ENCODE measurements around the gene JUN. TPM values are rescaled to one million over a fixed set of nuclear protein-coding genes. Genes with fewer than 3 reads are reported as not detected.
"Not testable (repeated sequence)": the region's sequence is repeated elsewhere in the genome, so short reads cannot be mapped to it uniquely, and the experiment has no call there.

JUN gene
- total and polyA plus RNA-seq, 3 experiments from 2014 or later: 25.5 to 163 (median 27.7) TPM

DNA sequence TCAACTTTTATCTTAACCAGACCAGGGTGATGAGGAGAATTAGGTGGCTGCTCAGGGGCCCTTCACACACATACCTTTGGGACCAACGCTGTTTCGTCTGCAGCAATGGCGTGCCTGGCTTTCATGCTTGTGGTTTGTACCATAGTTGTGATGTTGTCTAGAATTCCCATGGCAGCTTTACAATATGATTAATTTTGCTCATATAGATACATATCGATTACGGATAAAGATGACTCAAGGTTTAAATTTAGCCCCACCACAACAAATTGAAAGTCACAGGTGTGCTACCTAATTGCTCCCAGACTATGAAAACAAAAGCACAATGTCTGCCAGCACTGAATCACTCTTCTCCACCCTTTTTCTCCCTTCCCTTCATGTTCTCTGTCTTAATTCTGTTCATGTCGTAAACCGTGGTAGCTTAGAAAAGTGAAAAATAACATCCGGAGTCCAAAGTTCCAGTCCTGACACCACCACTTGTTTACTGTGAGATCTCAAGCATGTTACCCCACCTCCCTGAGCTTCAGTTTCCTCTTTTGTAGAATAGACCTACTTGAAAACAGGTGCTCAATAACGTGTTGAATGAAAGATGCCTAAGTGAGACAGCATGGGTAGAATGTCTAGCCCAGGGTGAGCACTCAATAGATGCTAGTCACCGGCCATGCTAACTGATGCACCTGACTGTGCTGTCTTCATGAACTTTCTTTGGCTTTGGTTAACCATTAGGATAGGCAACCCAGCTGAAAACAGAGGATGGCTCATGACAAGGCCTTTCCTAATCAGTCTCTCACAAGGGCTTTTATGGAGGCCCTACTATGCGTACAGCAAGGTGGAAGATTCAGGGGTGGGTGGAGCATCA lies 22.1 kb upstream of the JUN start:
- peaks cover 1 to 19% (median 16%) of the 10 kb centered on the region in 3 donors for H3K4me1 Mint-ChIP-seq

DNA sequence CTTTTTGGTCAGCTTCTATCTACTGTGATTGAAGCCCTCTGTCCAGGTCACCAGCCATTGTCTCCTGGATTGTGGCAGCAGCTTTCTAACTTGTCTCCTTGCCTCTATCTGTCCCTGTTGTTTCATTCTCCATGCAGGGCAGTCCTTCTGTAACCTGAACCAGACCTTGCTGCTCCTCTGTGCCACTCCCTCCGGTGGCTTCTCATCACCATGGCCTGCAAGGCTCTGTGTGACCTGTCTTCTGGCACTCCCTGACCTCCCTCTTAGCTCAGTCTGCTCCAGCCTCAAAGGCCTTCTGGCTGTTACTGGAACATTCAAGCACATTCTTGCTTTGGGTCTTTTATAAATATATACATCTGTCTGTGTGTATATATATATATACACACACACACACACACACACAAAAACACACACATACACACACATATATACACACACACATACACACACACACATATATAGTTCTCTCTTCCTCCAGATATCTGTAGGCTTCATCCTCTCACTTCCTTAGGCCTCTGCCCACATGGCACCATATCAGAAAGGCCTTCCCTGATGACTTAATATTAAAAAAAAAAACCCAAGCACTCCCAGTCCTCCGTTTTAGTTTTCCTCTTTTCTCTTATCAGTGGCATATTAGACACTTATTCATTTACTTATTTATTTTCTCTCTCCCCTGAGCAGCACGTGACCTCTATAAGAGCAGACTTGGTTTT lies 21.2 kb upstream of the JUN start:
- Histone ChIP-seq H3K27me3 (ENCODE audit: insufficient read depth, low read length, poor library complexity, severe bottlenecking) (no peaks in the 10 kb centered on the region), H3K27ac (ENCODE audit: low read depth, low read length) (no peak overlapping the region), H3K36me3 (ENCODE audit: insufficient read depth, low read length) (no peaks in the 10 kb centered on the region), H3K4me3 (ENCODE audit: low read length) (no peak overlapping the region), H3K9me3 (ENCODE audit: low read length) (no peaks in the 10 kb centered on the region), H3K4me1 (ENCODE audit: insufficient read depth, low read length) (no peaks in the 10 kb centered on the region)
- POLR2A ChIA-PET: no interaction called here
- Mint-ChIP-seq H3K27me3 (no peaks in the 10 kb centered on the region), H3K36me3 (peaks cover 13 to 15% (median 14%) of the 10 kb centered on the region in 3 donors), H3K27ac (peak overlapping the region in 4 of 8 donors; percentile 5 to 66 (median 26)), H3K4me1 (peaks cover 2 to 17% (median 14%) of the 10 kb centered on the region in 3 donors), H3K4me3 (no peak overlapping the region), H3K9me3 (no peaks in the 10 kb centered on the region)
- CTCF ChIA-PET: no interaction called here
- DNase-seq: no peak

More for the DNA sequence above, 22.1 kb upstream of the JUN start:
- H3K9me3 Mint-ChIP-seq: no peaks in the 10 kb centered on the region
- no peaks in the 10 kb centered on the region for H3K36me3 ChIP-seq (ENCODE audit: insufficient read depth, low read length)
- DNase-seq: no peak
- H3K27me3 ChIP-seq (ENCODE audit: insufficient read depth, low read length, poor library complexity, severe bottlenecking): no peaks in the 10 kb centered on the region
- H3K27ac ChIP-seq (ENCODE audit: low read depth, low read length): no peak overlapping the region
- POLR2A ChIA-PET: no interaction called here
- peaks cover 13 to 15% (median 14%) of the 10 kb centered on the region in 3 donors for H3K36me3 Mint-ChIP-seq
- peak overlapping the region in 4 of 8 donors; percentile 45 to 90 (median 73) for H3K27ac Mint-ChIP-seq
- no peak overlapping the region for H3K4me3 Mint-ChIP-seq
- H3K9me3 ChIP-seq (ENCODE audit: low read length): no peaks in the 10 kb centered on the region
- H3K27me3 Mint-ChIP-seq: no peaks in the 10 kb centered on the region
- no peaks in the 10 kb centered on the region for H3K4me1 ChIP-seq (ENCODE audit: insufficient read depth, low read length)
- CTCF ChIA-PET: no interaction called here
- no peak overlapping the region for H3K4me3 ChIP-seq (ENCODE audit: low read length)

DNA sequence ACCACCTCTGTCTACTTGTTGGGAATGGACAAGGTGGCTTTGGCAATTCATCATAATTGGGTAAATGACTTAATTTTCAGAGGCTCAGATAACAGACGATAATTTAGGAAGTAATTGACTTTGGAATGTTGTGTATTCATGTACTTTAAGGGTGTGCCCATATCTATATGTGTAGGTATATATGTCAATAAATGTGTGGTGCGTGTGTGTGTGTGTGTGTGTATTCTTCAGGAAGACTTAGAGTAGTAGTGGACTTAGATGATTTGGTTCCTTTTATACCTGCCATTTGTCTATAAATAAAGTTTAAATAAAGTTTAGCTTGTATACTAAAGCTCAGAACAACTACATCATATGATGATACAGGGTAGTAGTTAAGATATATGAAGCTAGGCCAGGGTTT lies 20.0 kb upstream of the JUN start:
- Mint-ChIP-seq H3K36me3 (peaks cover 12 to 16% (median 13%) of the 10 kb centered on the region in 3 donors), H3K27me3 (no peaks in the 10 kb centered on the region), H3K4me3 (no peak overlapping the region), H3K4me1 (peaks cover 3 to 9% (median 5%) of the 10 kb centered on the region in 3 donors), H3K27ac (peak overlapping the region in 1 of 8 donors; percentile 30), H3K9me3 (no peaks in the 10 kb centered on the region)
- no peaks in the 10 kb centered on the region for H3K36me3 ChIP-seq (ENCODE audit: insufficient read depth, low read length)
- H3K27me3 ChIP-seq (ENCODE audit: insufficient read depth, low read length, poor library complexity, severe bottlenecking): no peaks in the 10 kb centered on the region
- DNase-seq: no peak
- H3K27ac ChIP-seq (ENCODE audit: low read depth, low read length): no peak overlapping the region
- no peak overlapping the region for H3K4me3 ChIP-seq (ENCODE audit: low read length)
- ChIA-PET CTCF (no interaction called here), POLR2A (no interaction called here)
- no peaks in the 10 kb centered on the region for H3K9me3 ChIP-seq (ENCODE audit: low read length)
- no peaks in the 10 kb centered on the region for H3K4me1 ChIP-seq (ENCODE audit: insufficient read depth, low read length)

DNA sequence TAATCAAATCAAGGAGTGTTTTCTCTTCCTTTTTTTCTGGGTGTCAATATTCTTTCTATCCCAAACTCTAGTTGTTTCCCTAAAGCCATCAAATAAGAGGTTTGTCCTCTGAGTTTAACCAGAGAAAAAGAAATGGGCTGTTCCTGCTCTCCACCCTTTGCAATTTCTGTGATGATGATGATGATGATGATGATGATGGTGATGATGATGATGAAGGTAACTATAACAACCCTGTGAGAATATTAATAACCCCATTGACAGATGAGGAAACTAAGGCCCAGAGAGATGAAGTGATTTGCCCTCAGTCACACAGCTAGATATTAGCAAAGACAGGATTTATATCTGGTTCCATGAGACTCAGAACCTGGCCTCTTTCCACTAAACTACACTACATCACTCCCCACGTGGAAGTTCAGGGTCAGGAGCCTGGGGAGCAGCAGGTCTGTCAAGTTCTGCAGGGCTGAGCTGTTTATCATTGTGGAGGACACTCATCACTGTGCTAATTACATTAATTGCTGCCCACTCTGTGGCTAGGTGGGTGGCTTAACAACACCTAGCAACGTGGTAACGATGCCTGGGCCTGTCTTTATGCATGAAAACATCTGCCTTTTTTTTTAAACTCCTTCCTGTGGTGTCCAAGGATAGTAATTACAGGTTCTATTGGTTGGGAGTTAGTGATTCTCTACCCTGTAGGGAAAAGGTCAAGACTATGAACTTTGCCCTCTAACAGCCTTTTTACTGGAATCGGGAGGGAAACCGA lies 19.0 kb upstream of the JUN start:
- H3K27ac Mint-ChIP-seq: peak overlapping the region in 2 of 8 donors; percentile 25
- Histone ChIP-seq H3K9me3 (ENCODE audit: low read length) (no peaks in the 10 kb centered on the region), H3K27ac (ENCODE audit: low read depth, low read length) (no peak overlapping the region), H3K27me3 (ENCODE audit: insufficient read depth, low read length, poor library complexity, severe bottlenecking) (no peaks in the 10 kb centered on the region), H3K36me3 (ENCODE audit: insufficient read depth, low read length) (no peaks in the 10 kb centered on the region), H3K4me1 (ENCODE audit: insufficient read depth, low read length) (no peaks in the 10 kb centered on the region), H3K4me3 (ENCODE audit: low read length) (no peak overlapping the region)
- POLR2A ChIA-PET: no interaction called here
- no peaks in the 10 kb centered on the region for H3K27me3 Mint-ChIP-seq
- H3K4me3 Mint-ChIP-seq: no peak overlapping the region
- H3K36me3 Mint-ChIP-seq: peaks cover 12 to 16% (median 14%) of the 10 kb centered on the region in 3 donors
- H3K4me1 Mint-ChIP-seq: peaks cover 3 to 14% (median 5%) of the 10 kb centered on the region in 3 donors
- no peaks in the 10 kb centered on the region for H3K9me3 Mint-ChIP-seq
- DNase-seq: no peak
- CTCF ChIA-PET: no interaction called here

DNA sequence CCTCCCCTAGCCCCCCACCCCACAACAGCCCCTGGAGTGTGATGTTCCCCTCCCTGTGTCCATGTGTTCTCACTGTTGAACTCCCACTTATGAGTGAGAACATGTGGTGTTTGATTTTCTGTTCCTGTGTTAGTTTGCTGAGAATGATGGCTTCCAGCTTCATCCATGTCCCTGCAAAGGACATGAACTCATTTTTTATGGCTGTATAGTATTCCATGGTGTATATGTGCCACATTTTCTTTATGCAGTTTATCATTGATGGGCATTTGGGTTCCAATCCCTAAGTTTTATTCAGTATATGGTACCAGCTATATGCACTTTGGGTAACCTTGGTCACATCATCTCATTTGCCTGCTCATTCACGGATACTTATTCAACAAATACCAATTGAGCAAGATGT lies 17.4 kb upstream of the JUN start:
- H3K27me3 Mint-ChIP-seq, POLR2A ChIA-PET, CTCF ChIA-PET: not testable (repeated sequence)

DNA sequence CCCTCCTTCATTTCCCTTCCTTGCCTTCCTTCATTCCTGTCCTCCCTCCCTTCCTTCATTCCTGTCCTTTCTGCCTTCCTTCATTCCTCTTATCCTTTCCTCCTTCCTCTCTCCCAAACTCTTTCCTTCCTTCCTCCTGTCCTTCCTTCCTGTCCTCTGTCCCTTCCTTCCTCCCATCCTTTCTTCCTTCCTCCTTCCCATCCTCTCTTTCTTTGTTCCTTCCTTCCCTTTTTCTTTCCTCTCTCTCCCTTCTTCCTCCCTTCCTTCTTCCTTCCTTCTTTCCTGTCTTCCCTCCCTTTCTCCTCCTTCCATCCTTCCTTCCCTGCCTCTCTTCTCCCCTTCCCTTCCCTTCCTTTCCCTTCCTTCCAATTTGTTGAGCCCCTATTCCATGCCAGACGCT lies 15.8 kb upstream of the JUN start:
- peaks cover 11 to 21% (median 11%) of the 10 kb centered on the region in 3 donors for H3K4me1 Mint-ChIP-seq
- H3K27ac ChIP-seq (ENCODE audit: low read depth, low read length): no peak overlapping the region
- DNase-seq: no peak
- H3K4me1 ChIP-seq (ENCODE audit: insufficient read depth, low read length): no peaks in the 10 kb centered on the region
- H3K9me3 Mint-ChIP-seq: no peaks in the 10 kb centered on the region
- ChIA-PET CTCF (no interaction called here), POLR2A (no interaction called here)
- H3K27me3 ChIP-seq (ENCODE audit: insufficient read depth, low read length, poor library complexity, severe bottlenecking): no peaks in the 10 kb centered on the region
- H3K4me3 Mint-ChIP-seq: no peak overlapping the region
- peaks cover 3 to 12% (median 4%) of the 10 kb centered on the region in 3 donors for H3K36me3 Mint-ChIP-seq
- H3K4me3 ChIP-seq (ENCODE audit: low read length): no peak overlapping the region
- no peaks in the 10 kb centered on the region for H3K36me3 ChIP-seq (ENCODE audit: insufficient read depth, low read length)
- peaks cover 0 to 2% of the 10 kb centered on the region in 2 donors for H3K27me3 Mint-ChIP-seq
- H3K27ac Mint-ChIP-seq: peak overlapping the region in 1 of 8 donors; percentile 33
- H3K9me3 ChIP-seq (ENCODE audit: low read length): no peaks in the 10 kb centered on the region

More for the DNA sequence above, 17.4 kb upstream of the JUN start:
- H3K9me3 ChIP-seq (ENCODE audit: low read length); DNase-seq; H3K27ac ChIP-seq (ENCODE audit: low read depth, low read length); H3K27ac Mint-ChIP-seq; H3K4me3 ChIP-seq (ENCODE audit: low read length); H3K36me3 ChIP-seq (ENCODE audit: insufficient read depth, low read length); H3K27me3 ChIP-seq (ENCODE audit: insufficient read depth, low read length, poor library complexity, severe bottlenecking); H3K4me1 ChIP-seq (ENCODE audit: insufficient read depth, low read length); H3K9me3 Mint-ChIP-seq; H3K4me3 Mint-ChIP-seq: not testable (repeated sequence)
- H3K4me1 Mint-ChIP-seq: peaks cover 3 to 14% (median 5%) of the 10 kb centered on the region in 3 donors
- peaks cover 12 to 14% (median 14%) of the 10 kb centered on the region in 3 donors for H3K36me3 Mint-ChIP-seq

DNA sequence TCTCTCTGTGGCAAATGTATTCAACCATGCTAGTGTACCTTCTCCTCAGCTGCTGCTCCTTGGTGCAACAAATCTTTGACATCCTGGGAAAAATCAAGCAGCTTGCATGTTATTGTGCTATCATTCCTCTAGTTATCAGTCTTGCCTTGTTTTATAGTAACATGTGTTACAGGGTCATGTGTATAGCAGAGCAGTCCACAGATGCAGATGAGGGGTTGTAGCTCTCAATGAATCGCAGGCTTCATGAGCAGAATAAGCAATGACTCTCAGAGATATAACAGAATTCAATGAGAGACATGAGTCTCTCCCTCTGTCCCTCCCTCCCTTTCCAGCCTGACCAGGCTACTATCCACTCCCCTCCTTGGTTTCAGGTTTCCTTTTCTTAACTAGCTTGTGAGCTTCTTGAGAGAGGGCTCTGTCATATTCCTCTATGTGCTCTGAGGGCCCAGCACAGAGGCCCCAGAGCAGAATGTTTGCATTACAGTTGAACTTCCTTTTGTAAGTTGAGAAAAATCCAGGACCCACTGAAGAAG lies 15.1 kb upstream of the JUN start:
- H3K9me3 Mint-ChIP-seq: no peaks in the 10 kb centered on the region
- Histone ChIP-seq H3K9me3 (ENCODE audit: low read length) (no peaks in the 10 kb centered on the region), H3K4me1 (ENCODE audit: insufficient read depth, low read length) (no peaks in the 10 kb centered on the region), H3K27ac (ENCODE audit: low read depth, low read length) (no peak overlapping the region), H3K27me3 (ENCODE audit: insufficient read depth, low read length, poor library complexity, severe bottlenecking) (no peaks in the 10 kb centered on the region), H3K4me3 (ENCODE audit: low read length) (no peak overlapping the region), H3K36me3 (ENCODE audit: insufficient read depth, low read length) (no peaks in the 10 kb centered on the region)
- H3K27me3 Mint-ChIP-seq: peaks cover 0 to 2% of the 10 kb centered on the region in 2 donors
- peaks cover 18 to 27% (median 18%) of the 10 kb centered on the region in 3 donors for H3K4me1 Mint-ChIP-seq
- peaks cover 3 to 12% (median 4%) of the 10 kb centered on the region in 3 donors for H3K36me3 Mint-ChIP-seq
- POLR2A ChIA-PET: no interaction called here
- peak overlapping the region in 1 of 8 donors; percentile 51 for H3K27ac Mint-ChIP-seq
- H3K4me3 Mint-ChIP-seq: no peak overlapping the region
- no peak for DNase-seq
- CTCF ChIA-PET: interaction anchor here (0.9 to 1.2 kb wide), 2 partner anchors 13 to 17 kb away, joined by 3 read pairs; no protein-coding TSS in a partner anchor
